WTC11 (cell line): ENCODE results near the gene SNX30. TPM values are rescaled to one million over a fixed set of nuclear protein-coding genes. Genes with fewer than 3 reads are reported as not detected.

Experiments
- ATAC-seq: fragments of 200-7000 bp; cut with Tn5 transposase; 2 replicates; pipeline ENCODE4 v1.10.0; 2021; ENCODE audit warnings: mild to moderate bottlenecking, moderate library complexity
- CTCF ChIA-PET: fragments of 300-600 bp; sonication (Branson Sonifier 250); formaldehyde crosslinking; loops from one replicate; lab custom pipeline; 2021; ENCODE audit warnings: antibody characterized with exemption; lab: Charles Lee
- POLR2A ChIA-PET: fragments of 350-600 bp; sonication (Branson Sonifier 250); formaldehyde crosslinking; loops from one replicate; lab custom pipeline; 2021; ENCODE audit warnings: antibody characterized with exemption; lab: Charles Lee
- DNase-seq: peaks from one replicate; pipeline ENCODE4 v3.0.0; 2021; ENCODE audit warnings: low spot score
- H3K27ac Mint-ChIP-seq: 2 replicates; pipeline ENCODE4 v1.8.0; 2021; ENCODE audit warnings: mixed read lengths
- H3K27me3 Mint-ChIP-seq: 2 replicates; pipeline ENCODE4 v1.8.0; 2021; ENCODE audit warnings: low read depth, mild to moderate bottlenecking, moderate library complexity, mixed read lengths
- H3K36me3 Mint-ChIP-seq: 2 replicates; pipeline ENCODE4 v1.8.0; 2021; ENCODE audit warnings: mixed read lengths
- H3K4me1 Mint-ChIP-seq: 2 replicates; pipeline ENCODE4 v1.8.0; 2022; ENCODE audit warnings: mixed read lengths
- H3K4me3 Mint-ChIP-seq: 2 replicates; pipeline ENCODE4 v1.8.0; 2021; ENCODE audit warnings: mild to moderate bottlenecking, moderate library complexity, mixed read lengths
- H3K9me3 Mint-ChIP-seq: 2 replicates; pipeline ENCODE4 v1.8.0; 2021; ENCODE audit warnings: mixed read lengths
- ATF1 ChIP-seq: sonication (generic); formaldehyde crosslinking; IDR thresholded peaks from 2 replicates; pipeline ENCODE4 v1.8.1; 2023; ENCODE audit warnings: mild to moderate bottlenecking, moderate library complexity, missing genetic modification reagents
- CREB1 ChIP-seq: sonication (generic); formaldehyde crosslinking; IDR thresholded peaks from 2 replicates; pipeline ENCODE4 v1.8.0; 2023; ENCODE audit warnings: mild to moderate bottlenecking, missing genetic modification reagents
- CREM ChIP-seq: sonication (generic); formaldehyde crosslinking; IDR thresholded peaks from 2 replicates; pipeline ENCODE4 v1.8.1; 2022; ENCODE audit warnings: mild to moderate bottlenecking, missing genetic modification reagents, moderate library complexity
- ESRRA ChIP-seq: sonication (generic); formaldehyde crosslinking; IDR thresholded peaks from 2 replicates; pipeline ENCODE4 v1.8.1; 2022; ENCODE audit warnings: mild to moderate bottlenecking, missing genetic modification reagents, borderline replicate concordance
- ETV6 ChIP-seq: sonication (generic); formaldehyde crosslinking; IDR thresholded peaks from 2 replicates; pipeline ENCODE4 v1.8.1; 2022; ENCODE audit warnings: mild to moderate bottlenecking, missing genetic modification reagents
- FOXJ3 ChIP-seq: sonication (generic); formaldehyde crosslinking; IDR thresholded peaks from 2 replicates; pipeline ENCODE4 v1.9.0; 2021; ENCODE audit warnings: missing genetic modification reagents, mild to moderate bottlenecking, borderline replicate concordance
- FOXK1 ChIP-seq: sonication (generic); formaldehyde crosslinking; IDR thresholded peaks from 2 replicates; pipeline ENCODE4 v1.8.0; 2022; ENCODE audit warnings: mild to moderate bottlenecking, moderate library complexity, missing genetic modification reagents
- GABPB1 ChIP-seq: sonication (generic); formaldehyde crosslinking; IDR thresholded peaks from 2 replicates; pipeline ENCODE4 v1.8.1; 2023; ENCODE audit warnings: mild to moderate bottlenecking, missing genetic modification reagents
- JUN ChIP-seq: sonication (generic); formaldehyde crosslinking; IDR thresholded peaks from 2 replicates; pipeline ENCODE4 v1.8.0; 2023; ENCODE audit warnings: mild to moderate bottlenecking, missing genetic modification reagents
- MYBL2 ChIP-seq: sonication (generic); formaldehyde crosslinking; IDR thresholded peaks from 2 replicates; pipeline ENCODE4 v1.8.1; 2023; ENCODE audit warnings: mild to moderate bottlenecking, moderate library complexity, missing genetic modification reagents
- NFATC4 ChIP-seq: fragments of 250-450 bp; sonication (Bioruptor Pico); IDR thresholded peaks from 2 replicates; pipeline ENCODE4 v1.9.0; 2021; ENCODE audit warnings: mild to moderate bottlenecking
- NR1H2 ChIP-seq: sonication (generic); formaldehyde crosslinking; IDR thresholded peaks from 2 replicates; pipeline ENCODE4 v1.9.0; 2021; ENCODE audit warnings: mild to moderate bottlenecking, moderate library complexity, missing genetic modification reagents
- NR2C2 ChIP-seq: sonication (generic); formaldehyde crosslinking; IDR thresholded peaks from 2 replicates; pipeline ENCODE4 v1.8.0; 2022; ENCODE audit warnings: mild to moderate bottlenecking, missing genetic modification reagents
- PRRX2 ChIP-seq: fragments of 250-450 bp; sonication (Bioruptor Pico); IDR thresholded peaks from 2 replicates; pipeline ENCODE4 v1.8.0; 2021; ENCODE audit warnings: mild to moderate bottlenecking
- SOX15 ChIP-seq: fragments of 250-450 bp; sonication (Bioruptor Pico); IDR thresholded peaks from 2 replicates; pipeline ENCODE4 v1.9.0; 2021; ENCODE audit warnings: mild to moderate bottlenecking
- TEAD4 ChIP-seq: sonication (generic); formaldehyde crosslinking; IDR thresholded peaks from 2 replicates; pipeline ENCODE4 v1.8.0; 2022; ENCODE audit warnings: mild to moderate bottlenecking, missing genetic modification reagents
- ZNF232 ChIP-seq: sonication (generic); formaldehyde crosslinking; IDR thresholded peaks from 2 replicates; pipeline ENCODE4 v1.8.0; 2022; ENCODE audit warnings: mild to moderate bottlenecking, missing genetic modification reagents
- ZNF416 ChIP-seq: fragments of 250-450 bp; sonication (Bioruptor Pico); IDR thresholded peaks from 2 replicates; pipeline ENCODE4 v1.9.0; 2021; ENCODE audit warnings: mild to moderate bottlenecking, inconsistent platforms
- ZNF671 ChIP-seq: fragments of 250-450 bp; sonication (Bioruptor Pico); IDR thresholded peaks from 2 replicates; pipeline ENCODE4 v1.8.0; 2021; ENCODE audit warnings: mild to moderate bottlenecking
- total RNA-seq: library from RNA; stranded (reverse); gene quantifications from 3 replicates; pipeline ENCODE4 v1.2.3, GENCODE V29; 2021
- TF ChIP-seq, protein P1 (sequence below): sonication (generic); formaldehyde crosslinking; IDR thresholded peaks from 2 replicates; pipeline ENCODE4 v1.8.0; 2023; ENCODE audit warnings: missing genetic modification reagents, mild to moderate bottlenecking, borderline replicate concordance
- TF ChIP-seq, protein P2 (sequence below): sonication (generic); formaldehyde crosslinking; IDR thresholded peaks from 2 replicates; pipeline ENCODE4 v1.8.1; 2023; ENCODE audit warnings: mild to moderate bottlenecking, missing genetic modification reagents, borderline replicate concordance
- TF ChIP-seq, protein P3 (sequence below): sonication (generic); formaldehyde crosslinking; IDR thresholded peaks from 2 replicates; pipeline ENCODE4 v1.8.1; 2023; ENCODE audit warnings: mild to moderate bottlenecking, missing genetic modification reagents
- TF ChIP-seq, protein P4 (sequence below): sonication (generic); formaldehyde crosslinking; IDR thresholded peaks from 2 replicates; pipeline ENCODE4 v1.8.0; 2023; ENCODE audit warnings: missing genetic modification reagents
- TF ChIP-seq, protein P5 (sequence below): fragments of 250-450 bp; sonication (Bioruptor Pico); IDR thresholded peaks from 2 replicates; pipeline ENCODE4 v2.1.2; 2022; ENCODE audit warnings: mild to moderate bottlenecking, moderate library complexity
- TF ChIP-seq, protein P6 (sequence below): fragments of 250-450 bp; sonication (Bioruptor Pico); IDR thresholded peaks from 2 replicates; pipeline ENCODE4 v1.9.0; 2021; ENCODE audit warnings: moderate library complexity, mild to moderate bottlenecking, inconsistent platforms, borderline replicate concordance
- TF ChIP-seq, protein P7 (sequence below): sonication (generic); formaldehyde crosslinking; IDR thresholded peaks from 2 replicates; pipeline ENCODE4 v1.8.1; 2023; ENCODE audit warnings: mild to moderate bottlenecking, missing genetic modification reagents, moderate library complexity

Gene SNX30
- total RNA-seq, 1 experiment from 2014 or later: 13.4 TPM

DNA sequence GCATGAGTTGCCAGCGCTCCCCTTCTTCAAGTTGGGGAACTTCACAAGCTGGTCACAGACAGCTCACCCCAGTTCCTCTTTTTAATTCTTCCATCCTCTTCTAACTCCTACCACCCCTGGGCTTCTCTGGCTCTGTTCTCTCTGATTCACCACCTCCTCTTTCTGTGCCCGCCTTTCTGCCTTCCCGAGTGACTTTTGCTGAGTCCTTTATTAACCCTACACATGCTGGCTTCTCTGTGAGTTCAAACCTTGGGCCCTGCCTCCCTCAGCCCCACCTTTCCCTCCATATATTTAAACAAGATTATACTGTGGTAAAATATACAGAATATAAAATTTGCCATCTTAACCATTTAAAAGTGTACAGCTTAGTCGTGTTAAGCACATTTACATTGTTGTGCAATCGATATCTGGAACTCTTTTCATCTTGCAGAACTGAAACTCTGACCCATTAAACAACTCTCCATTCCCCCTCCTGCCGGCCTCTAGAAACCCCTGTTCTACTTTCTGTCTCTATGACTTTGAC lies 108.1 kb downstream of the SNX30 start (continued):
- TF ChIP-seq, protein P1, sequence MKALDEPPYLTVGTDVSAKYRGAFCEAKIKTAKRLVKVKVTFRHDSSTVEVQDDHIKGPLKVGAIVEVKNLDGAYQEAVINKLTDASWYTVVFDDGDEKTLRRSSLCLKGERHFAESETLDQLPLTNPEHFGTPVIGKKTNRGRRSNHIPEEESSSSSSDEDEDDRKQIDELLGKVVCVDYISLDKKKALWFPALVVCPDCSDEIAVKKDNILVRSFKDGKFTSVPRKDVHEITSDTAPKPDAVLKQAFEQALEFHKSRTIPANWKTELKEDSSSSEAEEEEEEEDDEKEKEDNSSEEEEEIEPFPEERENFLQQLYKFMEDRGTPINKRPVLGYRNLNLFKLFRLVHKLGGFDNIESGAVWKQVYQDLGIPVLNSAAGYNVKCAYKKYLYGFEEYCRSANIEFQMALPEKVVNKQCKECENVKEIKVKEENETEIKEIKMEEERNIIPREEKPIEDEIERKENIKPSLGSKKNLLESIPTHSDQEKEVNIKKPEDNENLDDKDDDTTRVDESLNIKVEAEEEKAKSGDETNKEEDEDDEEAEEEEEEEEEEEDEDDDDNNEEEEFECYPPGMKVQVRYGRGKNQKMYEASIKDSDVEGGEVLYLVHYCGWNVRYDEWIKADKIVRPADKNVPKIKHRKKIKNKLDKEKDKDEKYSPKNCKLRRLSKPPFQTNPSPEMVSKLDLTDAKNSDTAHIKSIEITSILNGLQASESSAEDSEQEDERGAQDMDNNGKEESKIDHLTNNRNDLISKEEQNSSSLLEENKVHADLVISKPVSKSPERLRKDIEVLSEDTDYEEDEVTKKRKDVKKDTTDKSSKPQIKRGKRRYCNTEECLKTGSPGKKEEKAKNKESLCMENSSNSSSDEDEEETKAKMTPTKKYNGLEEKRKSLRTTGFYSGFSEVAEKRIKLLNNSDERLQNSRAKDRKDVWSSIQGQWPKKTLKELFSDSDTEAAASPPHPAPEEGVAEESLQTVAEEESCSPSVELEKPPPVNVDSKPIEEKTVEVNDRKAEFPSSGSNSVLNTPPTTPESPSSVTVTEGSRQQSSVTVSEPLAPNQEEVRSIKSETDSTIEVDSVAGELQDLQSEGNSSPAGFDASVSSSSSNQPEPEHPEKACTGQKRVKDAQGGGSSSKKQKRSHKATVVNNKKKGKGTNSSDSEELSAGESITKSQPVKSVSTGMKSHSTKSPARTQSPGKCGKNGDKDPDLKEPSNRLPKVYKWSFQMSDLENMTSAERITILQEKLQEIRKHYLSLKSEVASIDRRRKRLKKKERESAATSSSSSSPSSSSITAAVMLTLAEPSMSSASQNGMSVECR (CRISPR knock-in tag): no peak
- TF ChIP-seq, protein P2, sequence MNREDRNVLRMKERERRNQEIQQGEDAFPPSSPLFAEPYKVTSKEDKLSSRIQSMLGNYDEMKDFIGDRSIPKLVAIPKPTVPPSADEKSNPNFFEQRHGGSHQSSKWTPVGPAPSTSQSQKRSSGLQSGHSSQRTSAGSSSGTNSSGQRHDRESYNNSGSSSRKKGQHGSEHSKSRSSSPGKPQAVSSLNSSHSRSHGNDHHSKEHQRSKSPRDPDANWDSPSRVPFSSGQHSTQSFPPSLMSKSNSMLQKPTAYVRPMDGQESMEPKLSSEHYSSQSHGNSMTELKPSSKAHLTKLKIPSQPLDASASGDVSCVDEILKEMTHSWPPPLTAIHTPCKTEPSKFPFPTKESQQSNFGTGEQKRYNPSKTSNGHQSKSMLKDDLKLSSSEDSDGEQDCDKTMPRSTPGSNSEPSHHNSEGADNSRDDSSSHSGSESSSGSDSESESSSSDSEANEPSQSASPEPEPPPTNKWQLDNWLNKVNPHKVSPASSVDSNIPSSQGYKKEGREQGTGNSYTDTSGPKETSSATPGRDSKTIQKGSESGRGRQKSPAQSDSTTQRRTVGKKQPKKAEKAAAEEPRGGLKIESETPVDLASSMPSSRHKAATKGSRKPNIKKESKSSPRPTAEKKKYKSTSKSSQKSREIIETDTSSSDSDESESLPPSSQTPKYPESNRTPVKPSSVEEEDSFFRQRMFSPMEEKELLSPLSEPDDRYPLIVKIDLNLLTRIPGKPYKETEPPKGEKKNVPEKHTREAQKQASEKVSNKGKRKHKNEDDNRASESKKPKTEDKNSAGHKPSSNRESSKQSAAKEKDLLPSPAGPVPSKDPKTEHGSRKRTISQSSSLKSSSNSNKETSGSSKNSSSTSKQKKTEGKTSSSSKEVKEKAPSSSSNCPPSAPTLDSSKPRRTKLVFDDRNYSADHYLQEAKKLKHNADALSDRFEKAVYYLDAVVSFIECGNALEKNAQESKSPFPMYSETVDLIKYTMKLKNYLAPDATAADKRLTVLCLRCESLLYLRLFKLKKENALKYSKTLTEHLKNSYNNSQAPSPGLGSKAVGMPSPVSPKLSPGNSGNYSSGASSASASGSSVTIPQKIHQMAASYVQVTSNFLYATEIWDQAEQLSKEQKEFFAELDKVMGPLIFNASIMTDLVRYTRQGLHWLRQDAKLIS (CRISPR knock-in tag): no peak
- no peak for TF ChIP-seq GABPB1 (CRISPR knock-in tag)
- TF ChIP-seq NR2C2: no peak
- TF ChIP-seq, protein P3, sequence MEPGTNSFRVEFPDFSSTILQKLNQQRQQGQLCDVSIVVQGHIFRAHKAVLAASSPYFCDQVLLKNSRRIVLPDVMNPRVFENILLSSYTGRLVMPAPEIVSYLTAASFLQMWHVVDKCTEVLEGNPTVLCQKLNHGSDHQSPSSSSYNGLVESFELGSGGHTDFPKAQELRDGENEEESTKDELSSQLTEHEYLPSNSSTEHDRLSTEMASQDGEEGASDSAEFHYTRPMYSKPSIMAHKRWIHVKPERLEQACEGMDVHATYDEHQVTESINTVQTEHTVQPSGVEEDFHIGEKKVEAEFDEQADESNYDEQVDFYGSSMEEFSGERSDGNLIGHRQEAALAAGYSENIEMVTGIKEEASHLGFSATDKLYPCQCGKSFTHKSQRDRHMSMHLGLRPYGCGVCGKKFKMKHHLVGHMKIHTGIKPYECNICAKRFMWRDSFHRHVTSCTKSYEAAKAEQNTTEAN (CRISPR knock-in tag): no peak
- TF ChIP-seq, protein P4, sequence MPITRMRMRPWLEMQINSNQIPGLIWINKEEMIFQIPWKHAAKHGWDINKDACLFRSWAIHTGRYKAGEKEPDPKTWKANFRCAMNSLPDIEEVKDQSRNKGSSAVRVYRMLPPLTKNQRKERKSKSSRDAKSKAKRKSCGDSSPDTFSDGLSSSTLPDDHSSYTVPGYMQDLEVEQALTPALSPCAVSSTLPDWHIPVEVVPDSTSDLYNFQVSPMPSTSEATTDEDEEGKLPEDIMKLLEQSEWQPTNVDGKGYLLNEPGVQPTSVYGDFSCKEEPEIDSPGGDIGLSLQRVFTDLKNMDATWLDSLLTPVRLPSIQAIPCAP (CRISPR knock-in tag): no peak
- no peak for TF ChIP-seq ATF1 (CRISPR knock-in tag)
- no peak for TF ChIP-seq PRRX2
- TF ChIP-seq ESRRA: no peak
- no peak for TF ChIP-seq ZNF671 (CRISPR knock-in tag)
- TF ChIP-seq ETV6: no peak

DNA sequence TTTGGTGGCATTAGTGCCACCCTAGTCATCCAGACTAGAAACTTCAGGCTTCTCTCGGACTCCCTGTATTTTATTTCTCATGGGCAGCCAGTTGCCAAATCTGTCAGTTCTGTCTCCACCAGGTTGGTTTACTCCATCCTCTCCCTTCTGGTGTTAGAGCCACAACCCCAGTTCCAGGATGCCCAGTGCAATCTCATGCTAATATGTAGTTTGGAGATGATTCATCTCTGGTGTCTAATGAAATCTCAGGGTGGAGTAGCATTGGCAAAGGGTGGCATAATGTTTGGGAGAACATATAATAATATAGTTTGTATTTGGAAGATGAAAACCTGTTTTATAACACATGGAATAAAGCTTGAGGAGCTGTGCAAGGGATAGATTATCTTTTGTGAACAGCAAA lies 109.9 kb downstream of the SNX30 start:
- CTCF ChIA-PET: interaction anchor here (1.0 to 1.1 kb wide), 2 partner anchors 27 to 43 kb away, joined by 3 to 4 read pairs; no protein-coding TSS in a partner anchor
- no peaks in the 10 kb centered on the region for H3K27me3 Mint-ChIP-seq
- H3K4me1 Mint-ChIP-seq: 0 out of 2 replicates have a peak, but pooled peaks cover 2% of the 10 kb centered on the region
- no peak for DNase-seq
- no peak overlapping the region for H3K27ac Mint-ChIP-seq
- H3K9me3 Mint-ChIP-seq: peaks cover 7% of the 10 kb centered on the region; the same call in 1 of the 2 replicates
- H3K4me3 Mint-ChIP-seq: no peak overlapping the region
- POLR2A ChIA-PET: no interaction called here
- TF ChIP-seq NFATC4 (CRISPR knock-in tag) (no peak), NR1H2 (CRISPR knock-in tag) (no peak), FOXJ3 (CRISPR knock-in tag) (no peak), ZNF416 (CRISPR knock-in tag) (no peak), TEAD4 (CRISPR knock-in tag) (no peak), CREB1 (no peak), SOX15 (CRISPR knock-in tag) (no peak), JUN (CRISPR knock-in tag) (no peak), ZNF232 (CRISPR knock-in tag) (no peak), MYBL2 (no peak), CREM (CRISPR knock-in tag) (no peak), ZNF671 (CRISPR knock-in tag) (no peak), ETV6 (no peak), FOXK1 (no peak)
- TF ChIP-seq, protein P5, sequence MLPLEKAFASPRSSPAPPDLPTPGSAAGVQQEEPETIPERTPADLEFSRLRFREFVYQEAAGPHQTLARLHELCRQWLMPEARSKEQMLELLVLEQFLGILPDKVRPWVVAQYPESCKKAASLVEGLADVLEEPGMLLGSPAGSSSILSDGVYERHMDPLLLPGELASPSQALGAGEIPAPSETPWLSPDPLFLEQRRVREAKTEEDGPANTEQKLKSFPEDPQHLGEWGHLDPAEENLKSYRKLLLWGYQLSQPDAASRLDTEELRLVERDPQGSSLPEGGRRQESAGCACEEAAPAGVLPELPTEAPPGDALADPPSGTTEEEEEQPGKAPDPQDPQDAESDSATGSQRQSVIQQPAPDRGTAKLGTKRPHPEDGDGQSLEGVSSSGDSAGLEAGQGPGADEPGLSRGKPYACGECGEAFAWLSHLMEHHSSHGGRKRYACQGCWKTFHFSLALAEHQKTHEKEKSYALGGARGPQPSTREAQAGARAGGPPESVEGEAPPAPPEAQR (CRISPR knock-in tag): no peak
- TF ChIP-seq, protein P6, sequence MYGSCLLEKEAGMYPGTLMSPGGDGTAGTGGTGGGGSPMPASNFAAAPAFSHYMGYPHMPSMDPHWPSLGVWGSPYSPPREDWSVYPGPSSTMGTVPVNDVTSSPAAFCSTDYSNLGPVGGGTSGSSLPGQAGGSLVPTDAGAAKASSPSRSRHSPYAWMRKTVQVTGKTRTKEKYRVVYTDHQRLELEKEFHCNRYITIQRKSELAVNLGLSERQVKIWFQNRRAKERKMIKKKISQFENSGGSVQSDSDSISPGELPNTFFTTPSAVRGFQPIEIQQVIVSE (CRISPR knock-in tag): no peak
- TF ChIP-seq, protein P7, sequence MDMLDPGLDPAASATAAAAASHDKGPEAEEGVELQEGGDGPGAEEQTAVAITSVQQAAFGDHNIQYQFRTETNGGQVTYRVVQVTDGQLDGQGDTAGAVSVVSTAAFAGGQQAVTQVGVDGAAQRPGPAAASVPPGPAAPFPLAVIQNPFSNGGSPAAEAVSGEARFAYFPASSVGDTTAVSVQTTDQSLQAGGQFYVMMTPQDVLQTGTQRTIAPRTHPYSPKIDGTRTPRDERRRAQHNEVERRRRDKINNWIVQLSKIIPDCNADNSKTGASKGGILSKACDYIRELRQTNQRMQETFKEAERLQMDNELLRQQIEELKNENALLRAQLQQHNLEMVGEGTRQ: no peak
- TF ChIP-seq, all 79 proteins: peak for 0
- no peak for ATAC-seq
- peaks cover 14% of the 10 kb centered on the region; the same call in 1 of the 2 replicates for H3K36me3 Mint-ChIP-seq
